GM04503 (cell line): ENCODE results near the gene VSTM1.

Source experiments
- DNase-seq: peaks from one replicate; pipeline ENCODE4 v3.0.0-alpha.2; 2012; ENCODE audit warnings: low read depth

VSTM1 gene

DNA sequence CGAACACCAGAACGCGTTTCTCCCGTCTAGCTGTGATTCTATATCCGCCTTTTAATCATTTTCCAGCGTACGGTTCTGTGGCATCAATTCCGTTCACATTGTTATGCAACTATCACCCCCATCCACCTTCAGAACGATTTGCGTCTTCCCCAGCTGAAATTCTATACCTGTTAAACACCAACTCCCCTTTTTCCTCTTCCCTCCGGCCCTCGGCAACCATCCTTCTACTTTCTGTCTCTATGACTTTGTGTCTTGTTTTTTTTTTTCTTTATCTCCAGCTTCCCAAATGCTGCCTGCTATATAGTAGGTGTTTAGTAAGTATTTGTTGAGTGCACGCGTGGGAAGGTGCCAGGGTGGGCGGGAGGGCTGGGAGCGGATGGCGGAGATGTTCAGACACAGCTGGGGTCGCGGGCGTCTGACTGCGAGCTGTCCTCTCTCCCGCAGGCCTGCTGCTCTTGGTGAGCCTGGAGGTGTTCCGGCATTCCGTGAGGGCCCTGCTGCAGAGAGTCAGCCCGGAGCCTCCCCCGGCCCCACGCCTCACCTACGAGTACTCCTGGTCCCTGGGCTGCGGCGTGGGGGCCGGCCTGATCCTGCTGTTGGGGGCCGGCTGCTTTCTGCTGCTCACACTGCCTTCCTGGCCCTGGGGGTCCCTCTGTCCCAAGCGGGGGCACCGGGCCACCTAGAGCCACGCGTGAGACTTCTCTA, 52.0 kb downstream of the VSTM1 start:
- no peak for DNase-seq

DNA sequence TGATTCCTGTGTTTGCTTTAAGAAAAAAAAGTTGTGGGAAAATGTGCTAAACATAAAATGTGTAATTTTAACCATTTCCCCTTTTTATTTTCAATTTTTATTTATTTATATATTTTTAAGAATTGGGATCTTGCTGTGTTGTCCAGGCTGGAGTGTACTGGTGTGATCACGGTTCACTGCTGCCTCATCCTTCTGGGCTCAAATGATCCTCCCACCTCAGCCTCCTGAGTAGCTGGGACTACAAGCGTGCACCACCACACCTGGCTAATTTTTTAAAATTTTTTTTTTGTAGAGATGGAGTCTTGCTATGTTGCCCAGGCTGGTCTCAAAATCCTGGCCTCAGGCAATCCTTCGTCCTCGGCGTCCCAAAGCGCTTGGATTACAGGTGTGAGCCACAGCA, 53.2 kb downstream of the VSTM1 start:
- no peak for DNase-seq

DNA sequence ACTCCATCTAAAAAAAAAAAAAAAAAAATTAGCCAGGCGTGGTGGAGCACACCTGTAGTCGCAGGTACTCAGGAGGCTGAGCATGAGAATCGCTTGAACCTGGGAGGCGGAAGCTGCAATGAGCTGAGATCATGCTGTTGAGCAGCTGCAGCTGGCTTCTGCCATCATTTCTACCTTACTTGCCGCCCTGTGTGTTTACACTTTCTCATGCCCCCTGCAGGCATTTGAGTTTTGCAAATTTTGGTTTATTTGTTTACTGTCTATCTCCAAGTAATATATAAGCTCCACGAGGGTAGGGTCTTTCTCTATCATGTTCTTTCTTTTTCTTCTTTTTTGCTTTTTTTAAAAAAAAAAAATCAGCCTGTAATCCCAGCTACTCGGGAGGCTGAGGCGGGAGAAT, 54.3 kb downstream of the VSTM1 start:
- DNase-seq: no peak

DNA sequence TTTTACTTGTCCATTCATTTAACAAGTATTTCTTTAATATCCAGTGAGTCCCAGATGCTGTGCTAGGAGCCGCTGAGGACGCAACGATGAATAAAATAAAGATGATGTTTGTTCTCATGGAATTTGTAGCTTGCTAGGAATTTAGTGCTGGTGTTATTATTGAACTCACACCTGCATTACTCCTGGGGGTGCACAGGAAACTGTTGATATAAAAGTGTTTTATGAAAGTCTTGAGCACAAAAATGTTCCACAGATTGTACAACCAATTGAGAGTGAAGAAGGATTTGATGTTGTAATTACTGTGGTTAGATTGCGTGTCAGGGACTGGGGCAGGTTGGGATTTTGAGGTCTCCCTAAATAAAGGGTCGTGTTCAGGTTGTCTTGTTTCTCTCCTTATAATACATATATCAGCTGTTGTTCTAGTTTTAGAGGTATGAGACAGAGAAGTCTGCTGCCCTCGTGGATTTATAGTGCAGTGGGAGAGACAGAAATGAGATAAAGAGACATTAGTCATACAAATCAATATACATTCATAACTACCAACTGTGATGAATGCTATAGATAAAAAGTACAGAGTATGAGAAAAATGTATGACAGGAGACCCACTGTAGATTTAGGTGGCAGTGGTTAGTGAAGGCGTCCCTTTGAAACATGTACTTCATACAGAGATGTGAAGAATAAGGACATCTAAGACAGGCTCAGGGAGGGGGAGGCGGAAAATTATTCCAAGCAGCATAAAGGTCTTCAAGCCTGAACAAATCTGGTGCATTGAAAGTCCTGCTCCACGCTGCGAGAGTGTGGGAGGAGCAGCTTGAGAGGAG, 61.0 kb downstream of the VSTM1 start:
- DNase-seq: no peak

DNA sequence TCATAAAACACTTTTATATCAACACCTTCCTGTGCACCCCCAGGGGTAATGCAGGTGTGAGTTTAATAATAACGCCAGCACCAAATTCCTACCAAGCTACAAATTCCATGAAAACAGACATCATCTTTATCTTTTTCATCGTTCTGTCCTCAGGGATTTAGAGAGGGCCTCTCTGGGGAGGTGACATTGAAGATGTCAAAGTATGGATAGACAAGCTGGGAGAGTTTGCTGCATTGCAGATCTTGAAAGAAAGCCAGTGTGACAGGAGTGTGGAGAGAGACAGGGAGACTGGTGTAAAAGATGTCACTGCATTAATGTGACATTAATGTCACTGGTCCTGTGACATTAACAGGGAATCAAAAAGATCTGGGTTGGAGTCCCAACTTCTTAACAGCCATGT, 62.2 kb downstream of the VSTM1 start:
- no peak for DNase-seq

DNA sequence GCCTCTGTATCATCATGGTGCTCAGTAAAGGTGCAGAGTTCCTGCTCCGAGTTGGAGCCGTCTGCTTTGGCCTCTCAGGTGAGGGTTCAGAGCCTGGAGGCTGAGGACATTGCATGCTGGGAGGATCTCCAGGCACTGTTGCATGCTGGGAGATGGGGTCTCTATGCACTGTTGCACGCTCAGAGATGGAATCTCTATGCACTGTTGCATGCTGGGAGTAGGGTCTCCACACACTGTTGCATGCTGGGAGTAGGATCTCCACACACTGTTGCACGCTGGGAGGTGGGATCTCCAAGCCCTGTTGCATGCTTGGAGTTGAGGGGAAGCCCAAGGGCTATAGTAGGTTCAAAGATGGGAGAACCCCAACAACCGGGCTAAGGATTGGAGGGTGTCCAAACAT, 64.0 kb downstream of the VSTM1 start:
- no peak for DNase-seq

DNA sequence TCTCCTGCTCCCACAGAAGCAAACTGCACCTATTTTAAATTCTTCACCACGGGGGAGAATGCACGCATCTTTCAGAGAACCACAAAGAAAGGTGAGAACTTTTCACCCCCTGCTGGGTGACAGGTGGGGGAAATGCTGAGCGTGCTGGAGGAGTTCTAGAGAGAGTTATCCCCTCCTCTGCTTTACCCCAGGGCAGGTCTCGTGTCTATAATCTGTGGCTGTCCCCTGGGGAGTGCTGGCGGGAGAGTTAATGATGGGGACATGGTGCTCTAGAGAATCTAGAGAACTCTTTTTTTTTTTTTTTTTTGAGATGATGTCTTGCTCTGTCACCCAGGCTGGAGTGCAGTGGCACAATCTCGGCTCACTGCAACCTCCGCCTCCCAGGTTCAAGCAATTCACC, 65.5 kb downstream of the VSTM1 start:
- no peak for DNase-seq

DNA sequence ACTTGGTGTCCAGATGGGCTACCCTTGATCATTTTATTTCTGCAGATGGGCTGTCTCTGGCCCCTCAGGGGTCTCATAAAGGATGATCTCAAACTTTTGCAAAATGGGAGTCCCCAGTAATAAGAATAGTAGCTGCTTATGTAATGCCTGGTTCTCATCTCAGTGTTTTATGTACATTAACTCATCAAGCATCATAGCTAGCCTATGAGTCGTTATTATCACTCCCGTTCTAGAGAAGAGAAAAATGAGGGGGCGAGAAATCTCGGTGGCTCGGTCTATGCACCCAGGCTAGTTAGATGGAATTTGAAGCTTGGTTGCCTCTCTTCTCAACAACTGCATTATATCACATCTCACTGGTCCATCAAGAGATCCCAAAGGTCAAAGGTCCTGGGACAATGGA, 68.9 kb downstream of the VSTM1 start:
- DNase-seq: no peak

DNA sequence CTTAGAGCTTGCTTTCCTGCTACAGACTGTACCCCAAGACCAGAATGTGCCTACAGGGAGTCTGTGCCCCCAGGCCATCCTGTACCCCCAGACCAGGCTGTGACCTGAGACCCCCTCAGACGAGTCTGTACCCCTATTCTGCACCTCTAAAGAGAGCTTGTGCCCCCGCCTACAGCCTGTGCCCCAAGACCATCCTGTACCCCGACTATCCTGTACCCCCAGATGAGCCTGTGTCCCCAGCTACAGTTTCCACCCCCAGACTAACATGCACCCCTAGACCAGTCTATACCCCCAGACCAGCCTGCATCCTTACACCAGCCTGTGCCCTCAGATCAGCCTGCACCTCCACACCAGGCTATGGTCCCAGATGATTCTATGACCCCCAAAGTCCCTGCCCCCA, 70.2 kb downstream of the VSTM1 start:
- DNase-seq: no peak

DNA sequence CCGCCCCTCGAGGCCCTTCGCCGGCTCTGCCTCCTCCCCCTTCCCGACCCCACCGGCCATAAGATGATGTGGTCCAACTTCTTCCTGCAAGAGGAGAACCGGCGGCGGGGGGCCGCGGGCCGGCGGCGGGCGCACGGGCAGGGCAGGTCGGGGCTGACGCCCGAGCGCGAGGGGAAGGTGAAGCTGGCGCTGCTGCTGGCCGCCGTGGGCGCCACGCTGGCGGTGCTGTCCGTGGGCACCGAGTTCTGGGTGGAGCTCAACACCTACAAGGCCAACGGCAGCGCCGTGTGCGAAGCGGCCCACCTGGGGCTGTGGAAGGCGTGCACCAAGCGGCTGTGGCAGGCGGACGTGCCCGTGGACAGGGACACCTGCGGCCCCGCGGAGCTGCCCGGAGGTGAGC, 70.9 kb downstream of the VSTM1 start:
- DNase-seq: no peak

DNA sequence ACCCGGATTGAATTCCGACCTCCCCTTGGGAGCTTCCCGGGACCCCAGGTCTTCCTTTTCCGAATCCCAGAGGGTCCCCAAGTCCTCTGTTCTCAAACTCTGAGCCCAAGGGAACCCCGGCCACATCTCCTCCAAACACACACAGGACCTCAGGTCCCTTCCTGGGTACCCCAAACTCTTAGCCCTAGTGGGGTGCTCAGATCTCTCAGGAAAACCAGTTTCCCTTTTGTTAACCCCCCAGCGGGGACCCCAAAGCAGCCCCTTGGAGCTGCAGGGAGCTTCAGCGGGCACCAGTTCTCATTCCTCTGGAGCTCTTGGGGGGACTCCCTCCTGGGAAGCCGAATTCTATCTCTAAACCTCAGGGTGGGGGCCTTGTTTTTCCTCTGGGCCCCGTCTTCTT, 71.5 kb downstream of the VSTM1 start:
- no peak for DNase-seq

DNA sequence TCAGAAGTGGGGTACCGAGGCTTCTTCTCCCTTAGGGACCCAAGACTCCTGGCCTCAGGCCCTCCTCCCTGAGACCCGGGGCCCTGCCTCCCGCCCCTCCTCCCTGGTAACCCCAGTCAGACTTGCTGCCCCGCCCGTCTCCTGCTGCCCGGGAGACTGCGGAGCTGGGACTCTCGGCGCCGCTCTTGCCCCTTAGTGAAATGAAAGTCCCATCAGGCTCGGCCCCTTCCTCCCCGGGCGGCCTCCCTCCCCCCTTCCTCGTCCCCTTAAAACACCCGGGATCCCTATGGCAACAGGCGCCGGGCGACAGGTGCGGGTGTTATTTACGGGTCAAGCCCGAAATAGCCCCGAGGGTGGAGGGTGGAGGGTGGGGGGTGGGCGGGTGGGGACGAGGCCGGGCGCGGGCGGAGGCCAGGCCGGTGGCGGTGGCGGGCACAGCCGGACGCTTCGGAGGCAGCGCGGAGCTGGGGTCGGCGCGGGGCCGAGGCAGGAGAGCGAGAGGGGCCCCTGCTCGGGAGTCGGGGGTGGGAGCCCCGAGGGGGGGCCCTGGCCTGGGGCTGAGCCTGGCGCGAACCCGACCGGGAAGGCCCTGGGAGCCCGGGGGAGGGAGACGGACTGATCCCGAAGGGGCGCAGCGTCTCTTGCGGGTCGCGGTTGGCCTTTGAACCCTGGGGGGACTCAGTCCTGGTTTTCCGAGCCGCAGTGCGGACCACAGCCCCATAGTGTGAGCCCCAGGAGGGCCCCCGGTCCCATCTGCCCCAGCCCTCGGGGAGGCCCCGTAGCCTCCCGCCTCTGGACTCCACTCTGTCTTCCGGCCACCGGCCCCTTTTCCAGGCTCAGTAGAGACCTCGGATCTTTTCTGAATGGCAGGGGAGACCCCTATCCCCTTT, 72.2 kb downstream of the VSTM1 start, which contains the start of gene CACNG6:
CACNG6 (plus strand) TSS at position 414 of the 890 bp plus-strand sequence. CDS start 1,241 bp downstream, outside the sequence.
- no peak for DNase-seq
